Endodermal cell (in vitro differentiated cells): Measurements from ENCODE around the gene LIN9. TPM values are rescaled to one million over a fixed set of nuclear protein-coding genes. Genes with fewer than 3 reads are reported as not detected.
A peak's percentile ranks its signal among the peaks of the same experiment; 100 is the strongest.

ENCODE experiments used
- DNase-seq: peaks from one replicate; pipeline ENCODE4 v3.0.0-alpha.2; 2017
- H3K27ac ChIP-seq: 2 replicates; pipeline ENCODE4 v1.5.1; 2013; ENCODE audit warnings: mild to moderate bottlenecking, low read depth, low read length, moderate library complexity
- H3K27me3 ChIP-seq: 2 replicates; pipeline ENCODE4 v1.6.1; 2013; ENCODE audit warnings: mild to moderate bottlenecking, low read length, moderate library complexity; ENCODE audit not compliant: insufficient read depth, control insufficient read depth, poor library complexity, severe bottlenecking
- H3K36me3 ChIP-seq: 2 replicates; pipeline ENCODE4 v1.7.0; 2013; ENCODE audit warnings: mild to moderate bottlenecking, low read length, moderate library complexity; ENCODE audit not compliant: control insufficient read depth, insufficient read depth
- H3K4me1 ChIP-seq: one replicate; pipeline ENCODE4 v1.7.0; 2013; ENCODE audit warnings: low read length; ENCODE audit not compliant: control insufficient read depth, insufficient read depth
- H3K4me3 ChIP-seq: 2 replicates; pipeline ENCODE4 v1.5.1; 2013; ENCODE audit warnings: mild to moderate bottlenecking, low read length, moderate library complexity
- H3K9ac ChIP-seq: 2 replicates; pipeline ENCODE4 v1.6.1; 2013; ENCODE audit warnings: mild to moderate bottlenecking, low read length, moderate library complexity; ENCODE audit not compliant: poor library complexity, severe bottlenecking; ENCODE audit errors: extremely low read depth
- H3K9me3 ChIP-seq: 2 replicates; pipeline ENCODE4 v1.6.1; 2013; ENCODE audit warnings: mild to moderate bottlenecking, low read length, moderate library complexity; ENCODE audit not compliant: control insufficient read depth
- H3K27ac Mint-ChIP-seq: 2 replicates; pipeline ENCODE4 v1.8.0; 2020; ENCODE audit warnings: mixed read lengths
- H3K27me3 Mint-ChIP-seq: 2 replicates; pipeline ENCODE4 v1.8.0; 2021; ENCODE audit warnings: mild to moderate bottlenecking, mixed read lengths; ENCODE audit not compliant: insufficient read depth
- H3K36me3 Mint-ChIP-seq: 2 replicates; pipeline ENCODE4 v1.8.0; 2020; ENCODE audit warnings: low read depth, mixed read lengths
- H3K4me1 Mint-ChIP-seq: 2 replicates; pipeline ENCODE4 v1.8.0; 2020; ENCODE audit warnings: mixed read lengths
- H3K4me3 Mint-ChIP-seq: 2 replicates; pipeline ENCODE4 v1.8.0; 2020; ENCODE audit warnings: mild to moderate bottlenecking, moderate library complexity, mixed read lengths
- H3K9me3 Mint-ChIP-seq: 2 replicates; pipeline ENCODE4 v1.8.0; 2020; ENCODE audit warnings: mild to moderate bottlenecking, mixed read lengths
- WGBS, 2 experiments: methylation state at CpG; one replicate each; pipeline versions ENCODE4 v1.1.5 to v1.1.7; 2013; ENCODE audit warnings: missing lambda C conversion rate in 2 of 2, mixed read lengths in 1 of 2; ENCODE audit not compliant: insufficient coverage in 1 of 2, insufficient read length in 1 of 2; 5-methylcytosine and 5-hydroxymethylcytosine counted together
- total RNA-seq, 2 donors: library from RNA; stranded (reverse); fragmentation: NEBNext Ultra II Directional in 1 of 2; extraction: Animal tissue kit (Norgen Biotek cat#: 25700) in 1 of 2; gene quantifications; 2 replicates in 1 of 2; 3 replicates in 1 of 2; pipeline ENCODE4 v1.2.1, GENCODE V29; 2021
- TF ChIP-seq, protein P1 (sequence below): fragments of 200-600 bp; sonication (generic); conservative IDR thresholded peaks from 2 replicates; pipeline ENCODE4 v1.5.0; 2021; ENCODE audit warnings: antibody characterized with exemption, mild to moderate bottlenecking

The LIN9 gene
- total RNA-seq, 2 donors from 2014 or later: 9.9 to 11.3 TPM

DNA sequence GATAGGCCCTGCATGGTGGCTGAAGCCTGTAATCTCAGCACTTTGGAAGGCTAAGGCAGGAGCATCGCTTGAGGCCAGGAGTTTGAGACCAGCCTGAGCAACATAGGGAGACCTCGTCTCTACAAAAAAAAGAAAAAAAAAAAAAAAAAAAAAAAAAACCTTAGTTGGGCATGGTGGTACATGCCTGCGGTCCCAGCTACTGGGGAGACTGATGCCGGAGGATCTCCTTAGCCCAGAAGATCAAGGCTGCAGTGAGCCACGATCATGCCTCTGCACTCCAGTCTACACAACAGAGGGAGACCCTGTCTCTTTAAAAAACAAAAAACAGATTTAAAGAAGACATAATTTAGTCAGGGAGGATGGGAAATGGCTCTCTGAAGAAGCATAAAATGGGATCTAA is 3.8 kb downstream of the LIN9 start:
- no peak for DNase-seq
- Mint-ChIP-seq H3K4me3 (no peak overlapping the region), H3K4me1 (peaks cover 16% of the 10 kb centered on the region), H3K36me3 (no peaks in the 10 kb centered on the region), H3K27ac (peak overlapping the region; percentile 14), H3K9me3 (no peaks in the 10 kb centered on the region), H3K27me3 (peaks cover 6% of the 10 kb centered on the region)
- Histone ChIP-seq H3K36me3 (peaks cover 3% of the 10 kb centered on the region), H3K27me3 (peaks cover 8% of the 10 kb centered on the region), H3K9ac (no peak overlapping the region), H3K27ac (no peak overlapping the region), H3K4me1 (no peaks in the 10 kb centered on the region), H3K9me3 (no peaks in the 10 kb centered on the region), H3K4me3 (no peak overlapping the region)
- 94% methylated on average over 5 of the region's 5 CpGs; no CpG with 5 or more reads in 1 of the 2 experiments for WGBS, 2 experiments
- TF ChIP-seq, protein P1, sequence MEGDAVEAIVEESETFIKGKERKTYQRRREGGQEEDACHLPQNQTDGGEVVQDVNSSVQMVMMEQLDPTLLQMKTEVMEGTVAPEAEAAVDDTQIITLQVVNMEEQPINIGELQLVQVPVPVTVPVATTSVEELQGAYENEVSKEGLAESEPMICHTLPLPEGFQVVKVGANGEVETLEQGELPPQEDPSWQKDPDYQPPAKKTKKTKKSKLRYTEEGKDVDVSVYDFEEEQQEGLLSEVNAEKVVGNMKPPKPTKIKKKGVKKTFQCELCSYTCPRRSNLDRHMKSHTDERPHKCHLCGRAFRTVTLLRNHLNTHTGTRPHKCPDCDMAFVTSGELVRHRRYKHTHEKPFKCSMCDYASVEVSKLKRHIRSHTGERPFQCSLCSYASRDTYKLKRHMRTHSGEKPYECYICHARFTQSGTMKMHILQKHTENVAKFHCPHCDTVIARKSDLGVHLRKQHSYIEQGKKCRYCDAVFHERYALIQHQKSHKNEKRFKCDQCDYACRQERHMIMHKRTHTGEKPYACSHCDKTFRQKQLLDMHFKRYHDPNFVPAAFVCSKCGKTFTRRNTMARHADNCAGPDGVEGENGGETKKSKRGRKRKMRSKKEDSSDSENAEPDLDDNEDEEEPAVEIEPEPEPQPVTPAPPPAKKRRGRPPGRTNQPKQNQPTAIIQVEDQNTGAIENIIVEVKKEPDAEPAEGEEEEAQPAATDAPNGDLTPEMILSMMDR: no peak

- Mint-ChIP-seq H3K27ac (peak overlapping the region; percentile 56), H3K4me1 (peaks cover 10% of the 10 kb centered on the region), H3K4me3 (no peak overlapping the region), H3K36me3 (peaks cover 2% of the 10 kb centered on the region), H3K9me3 (no peaks in the 10 kb centered on the region), H3K27me3 (no peaks in the 10 kb centered on the region)
- TF ChIP-seq, protein P1: no peak
- Histone ChIP-seq H3K4me3 (no peak overlapping the region), H3K9me3 (no peaks in the 10 kb centered on the region), H3K27me3 (peaks cover under 1% of the 10 kb centered on the region), H3K27ac (no peak overlapping the region), H3K9ac (no peak overlapping the region), H3K36me3 (peaks cover 3% of the 10 kb centered on the region), H3K4me1 (no peaks in the 10 kb centered on the region)
- 94 to 95% methylated on average over 2 of the region's 4 CpGs for WGBS, 2 experiments
- DNase-seq: no peak
Observed at GRCh38 chr1:226304291-226304955, 4.5 kb downstream of the LIN9 start.

- no peaks in the 10 kb centered on the region for H3K9me3 Mint-ChIP-seq
- Histone ChIP-seq H3K36me3 (peaks cover 16% of the 10 kb centered on the region), H3K27ac (no peak overlapping the region), H3K27me3 (no peaks in the 10 kb centered on the region), H3K9me3 (no peaks in the 10 kb centered on the region), H3K9ac (no peak overlapping the region), H3K4me3 (no peak overlapping the region), H3K4me1 (no peaks in the 10 kb centered on the region)
- H3K27ac Mint-ChIP-seq: no peak overlapping the region
- WGBS, 2 experiments: 100% methylated on average over 1 of the region's 1 CpG
- H3K4me1 Mint-ChIP-seq: peaks cover 7% of the 10 kb centered on the region
- H3K36me3 Mint-ChIP-seq: peaks cover 15% of the 10 kb centered on the region
- no peaks in the 10 kb centered on the region for H3K27me3 Mint-ChIP-seq
- no peak for DNase-seq
- TF ChIP-seq, protein P1: no peak
- no peak overlapping the region for H3K4me3 Mint-ChIP-seq
Observed at GRCh38 chr1:226302731-226303130, 6.2 kb downstream of the LIN9 start.
